Central memory CD8-positive, alpha-beta T cell (primary cell): ENCODE results near the gene NKG7.

ENCODE experiments used
- ATAC-seq: fragments of 150-1000 bp; cut with Tn5 transposase; replicated peaks from 2 replicates; pipeline ENCODE4 v1.10.0; 2022; ENCODE audit warnings: mild to moderate bottlenecking, moderate FRiP score, moderate number of reproducible peaks; ENCODE audit not compliant: poor library complexity, severe bottlenecking; ENCODE audit errors: extremely low read depth
- DNase-seq, 2 donors: peaks; one replicate each; pipeline ENCODE4 v3.0.0; 2021; ENCODE audit warnings: low spot score in 2 of 2
- H3K27ac Mint-ChIP-seq: one replicate; pipeline ENCODE4 v1.8.0; 2022; ENCODE audit warnings: low read depth, mild to moderate bottlenecking, moderate library complexity, mixed read lengths
- H3K27me3 Mint-ChIP-seq: one replicate; pipeline ENCODE4 v1.8.0; 2022; ENCODE audit warnings: mixed read lengths
- H3K36me3 Mint-ChIP-seq: one replicate; pipeline ENCODE4 v1.8.0; 2022; ENCODE audit warnings: mild to moderate bottlenecking, moderate library complexity, mixed read lengths; ENCODE audit not compliant: insufficient read depth
- H3K4me1 Mint-ChIP-seq: one replicate; pipeline ENCODE4 v1.8.0; 2022; ENCODE audit warnings: mixed read lengths
- H3K4me3 Mint-ChIP-seq: one replicate; pipeline ENCODE4 v1.8.0; 2022; ENCODE audit warnings: mild to moderate bottlenecking, moderate library complexity, mixed read lengths
- H3K9me3 Mint-ChIP-seq: one replicate; pipeline ENCODE4 v1.8.0; 2022; ENCODE audit warnings: mixed read lengths

NKG7 gene

GRCh38 chr19:51382004-51382403, 9.6 kb upstream of the NKG7 start:
- Mint-ChIP-seq H3K4me1 (peaks cover 24% of the 10 kb centered on the region), H3K4me3 (no peak overlapping the region), H3K9me3 (no peaks in the 10 kb centered on the region), H3K36me3 (peaks cover 2% of the 10 kb centered on the region), H3K27ac (peak overlapping the region; percentile 17), H3K27me3 (no peaks in the 10 kb centered on the region)
- ATAC-seq (no peak), DNase-seq (no peak)

- Mint-ChIP-seq H3K9me3 (no peaks in the 10 kb centered on the region), H3K27ac (peak overlapping the region; percentile 69), H3K27me3 (no peaks in the 10 kb centered on the region), H3K4me1 (peaks cover 34% of the 10 kb centered on the region), H3K4me3 (no peak overlapping the region), H3K36me3 (peaks cover 3% of the 10 kb centered on the region)
- ATAC-seq, result no peak
- no peak for DNase-seq
Observed at GRCh38 chr19:51380379-51380778, 7.9 kb upstream of the NKG7 start.

- Mint-ChIP-seq H3K9me3 (no peaks in the 10 kb centered on the region), H3K27ac (no peak overlapping the region), H3K36me3 (peaks cover 13% of the 10 kb centered on the region), H3K4me3 (no peak overlapping the region), H3K4me1 (peaks cover 64% of the 10 kb centered on the region), H3K27me3 (no peaks in the 10 kb centered on the region)
- DNase-seq, result no peak
- ATAC-seq, result no peak
Observed at GRCh38 chr19:51377422-51377821, 5.0 kb upstream of the NKG7 start.

- Mint-ChIP-seq H3K27ac (peak overlapping the region; percentile 89), H3K4me1 (peaks cover 69% of the 10 kb centered on the region), H3K4me3 (peak overlapping the region; percentile 88), H3K36me3 (peaks cover 20% of the 10 kb centered on the region), H3K9me3 (no peaks in the 10 kb centered on the region), H3K27me3 (no peaks in the 10 kb centered on the region)
- DNase-seq, result no peak
- no peak for ATAC-seq
Observed at GRCh38 chr19:51375504-51376221, 3.2 kb upstream of the NKG7 start.

- ATAC-seq (no peak), DNase-seq (no peak)
- no peaks in the 10 kb centered on the region for H3K27me3 Mint-ChIP-seq
- no peaks in the 10 kb centered on the region for H3K9me3 Mint-ChIP-seq
- peak overlapping the region; percentile 88 for H3K4me3 Mint-ChIP-seq
- H3K27ac Mint-ChIP-seq, result peak overlapping the region; percentile 89
- peaks cover 33% of the 10 kb centered on the region for H3K36me3 Mint-ChIP-seq
- H3K4me1 Mint-ChIP-seq, result peaks cover 69% of the 10 kb centered on the region
Observed at GRCh38 chr19:51372021-51372648, 319 bp downstream of the NKG7 start.

- H3K4me1 Mint-ChIP-seq, result peaks cover 71% of the 10 kb centered on the region
- ATAC-seq, result no peak
- no peaks in the 10 kb centered on the region for H3K27me3 Mint-ChIP-seq
- peaks cover 41% of the 10 kb centered on the region for H3K36me3 Mint-ChIP-seq
- H3K27ac Mint-ChIP-seq, result peak overlapping the region; percentile 89
- no peak for DNase-seq
- H3K9me3 Mint-ChIP-seq, result no peaks in the 10 kb centered on the region
- H3K4me3 Mint-ChIP-seq, result peak overlapping the region; percentile 88
Observed at GRCh38 chr19:51371186-51371690, 1.2 kb downstream of the NKG7 start.

GRCh38 chr19:51370230-51370629, 2.2 kb downstream of the NKG7 start:
- ATAC-seq, result no peak
- H3K27ac Mint-ChIP-seq, result peak overlapping the region; percentile 89

GRCh38 chr19:51368366-51369282, 3.8 kb downstream of the NKG7 start, which contains the start of gene CLDND2:
Gene CLDND2 (minus strand): TSS chr19:51369003. CDS start chr19:51368577, 426 bp downstream.
- no peaks in the 10 kb centered on the region for H3K9me3 Mint-ChIP-seq
- no peaks in the 10 kb centered on the region for H3K27me3 Mint-ChIP-seq
- ATAC-seq (no peak), DNase-seq (peak; percentile 26 to 31)
- peak within 1 kb of the TSS; percentile 88 for H3K4me3 Mint-ChIP-seq
- H3K4me1 Mint-ChIP-seq, result peaks cover 69% of the 10 kb centered on the region
- peak within 1 kb of the TSS; percentile 94 for H3K27ac Mint-ChIP-seq
- H3K36me3 Mint-ChIP-seq, result peaks cover 42% of the 10 kb centered on the region

More at GRCh38 chr19:51370230-51370629, 2.2 kb downstream of the NKG7 start:
- H3K27me3 Mint-ChIP-seq, result no peaks in the 10 kb centered on the region
- no peaks in the 10 kb centered on the region for H3K9me3 Mint-ChIP-seq
- H3K4me1 Mint-ChIP-seq, result peaks cover 72% of the 10 kb centered on the region
- no peak for DNase-seq
- peak overlapping the region; percentile 88 for H3K4me3 Mint-ChIP-seq
- peaks cover 43% of the 10 kb centered on the region for H3K36me3 Mint-ChIP-seq

GRCh38 chr19:51367565-51368365, 4.7 kb downstream of the NKG7 start:
- Mint-ChIP-seq H3K4me1 (peaks cover 68% of the 10 kb centered on the region), H3K27ac (peak overlapping the region; percentile 94), H3K9me3 (no peaks in the 10 kb centered on the region), H3K27me3 (no peaks in the 10 kb centered on the region), H3K4me3 (peak overlapping the region; percentile 88), H3K36me3 (peaks cover 40% of the 10 kb centered on the region)
- peak; percentile 63 for ATAC-seq
- DNase-seq, result peak; percentile 91 to 94

- peak overlapping the region; percentile 94 for H3K27ac Mint-ChIP-seq
- peaks cover 34% of the 10 kb centered on the region for H3K36me3 Mint-ChIP-seq
- peak in 1 of 2 donors; percentile 26 for DNase-seq
- ATAC-seq, result no peak
- no peaks in the 10 kb centered on the region for H3K27me3 Mint-ChIP-seq
- no peaks in the 10 kb centered on the region for H3K9me3 Mint-ChIP-seq
- peaks cover 68% of the 10 kb centered on the region for H3K4me1 Mint-ChIP-seq
- peak overlapping the region; percentile 88 for H3K4me3 Mint-ChIP-seq
Observed at GRCh38 chr19:51367255-51367564, 5.2 kb downstream of the NKG7 start.

GRCh38 chr19:51366389-51367254, 5.8 kb downstream of the NKG7 start:
- H3K27me3 Mint-ChIP-seq, result no peaks in the 10 kb centered on the region
- peaks cover 68% of the 10 kb centered on the region for H3K4me1 Mint-ChIP-seq
- H3K36me3 Mint-ChIP-seq, result peaks cover 33% of the 10 kb centered on the region
- peak; percentile 42 for ATAC-seq
- peak; percentile 69 to 78 for DNase-seq
- no peaks in the 10 kb centered on the region for H3K9me3 Mint-ChIP-seq
- H3K4me3 Mint-ChIP-seq, result peak overlapping the region; percentile 88
- H3K27ac Mint-ChIP-seq, result peak overlapping the region; percentile 94
